ENCODE data around the gene SCOC. TPM values are rescaled to one million over a fixed set of nuclear protein-coding genes. Genes with fewer than 3 reads are reported as not detected.
A peak's percentile ranks its signal among the peaks of the same experiment; 100 is the strongest.
"Not testable (repeated sequence)": the region's sequence is repeated elsewhere in the genome, so short reads cannot be mapped to it uniquely, and the experiment has no call there.

The SCOC gene
- total RNA-seq, 1 donor from 2014 or later: 76.9 TPM

GRCh38 chr4:140358281-140358680, 15.2 kb upstream of the SCOC start:
- no peak for DNase-seq
- no peak for ATAC-seq
- intact Hi-C loops (cut with micrococcal nuclease): no loop called here

- intact Hi-C loops (cut with micrococcal nuclease): loop anchor here (5.0 kb wide), 1 partner anchor 253 kb away; no protein-coding TSS in a partner anchor
- peak; percentile 59 for DNase-seq
- ATAC-seq: peak; percentile 90
Measured at GRCh38 chr4:140359562-140360427, 13.7 kb upstream of the SCOC start.

GRCh38 chr4:140361099-140361498, 12.3 kb upstream of the SCOC start:
- intact Hi-C loops (cut with micrococcal nuclease): loop anchor here (5.0 kb wide), 1 partner anchor 251 kb away; no protein-coding TSS in a partner anchor
- DNase-seq (no peak), ATAC-seq (no peak)

GRCh38 chr4:140363051-140363450, 10.4 kb upstream of the SCOC start:
- ATAC-seq (no peak), DNase-seq (no peak)
- intact Hi-C loops (cut with micrococcal nuclease): loop anchor here (5.0 kb wide), 1 partner anchor 249 kb away; no protein-coding TSS in a partner anchor

GRCh38 chr4:140363558-140363957, 9.9 kb upstream of the SCOC start:
- ATAC-seq: no peak
- DNase-seq: no peak
- intact Hi-C loops (cut with micrococcal nuclease): loop anchor here (5.0 kb wide), 1 partner anchor 249 kb away; no protein-coding TSS in a partner anchor

- intact Hi-C loops (cut with micrococcal nuclease): no loop called here
- DNase-seq: no peak
Measured at GRCh38 chr4:140367738-140368137, 5.7 kb upstream of the SCOC start.

GRCh38 chr4:140368686-140369085, 4.8 kb upstream of the SCOC start:
- intact Hi-C loops (cut with micrococcal nuclease): no loop called here
- DNase-seq (no peak), ATAC-seq (no peak)

More at GRCh38 chr4:140367738-140368137, 5.7 kb upstream of the SCOC start:
- no peak for ATAC-seq

- intact Hi-C loops (cut with micrococcal nuclease): no loop called here
- DNase-seq (no peak), ATAC-seq (peak; percentile 28)
Measured at GRCh38 chr4:140372751-140373327, 607 bp upstream of the SCOC start.

GRCh38 chr4:140374130-140374477, 658 bp downstream of the SCOC start:
- intact Hi-C loops (cut with micrococcal nuclease): no loop called here
- ATAC-seq (peak; percentile 10), DNase-seq (no peak)

- ATAC-seq (peak; percentile 18), DNase-seq (no peak)
- intact Hi-C loops (cut with micrococcal nuclease): no loop called here
Measured at GRCh38 chr4:140382732-140383131, 9.3 kb downstream of the SCOC start.

GRCh38 chr4:140388015-140388414, 14.6 kb downstream of the SCOC start:
- DNase-seq (no peak), ATAC-seq (peak; percentile 73)
- intact Hi-C loops (cut with micrococcal nuclease): no loop called here

- intact Hi-C loops (cut with micrococcal nuclease): no loop called here
- ATAC-seq (no peak), DNase-seq (no peak)
Measured at GRCh38 chr4:140395668-140396067, 22.2 kb downstream of the SCOC start.

- ATAC-seq (no peak), DNase-seq (no peak)
- intact Hi-C loops (cut with micrococcal nuclease): no loop called here
Measured at GRCh38 chr4:140400111-140400510, 26.7 kb downstream of the SCOC start.

- no peak for DNase-seq
- ATAC-seq: no peak
- intact Hi-C loops (cut with micrococcal nuclease): no loop called here
Measured at GRCh38 chr4:140406292-140406691, 32.8 kb downstream of the SCOC start.

- ATAC-seq (no peak), DNase-seq (no peak)
- intact Hi-C loops (cut with micrococcal nuclease): no loop called here
Measured at GRCh38 chr4:140408974-140409373, 35.5 kb downstream of the SCOC start.

GRCh38 chr4:140413130-140413969, 39.9 kb downstream of the SCOC start:
- DNase-seq; ATAC-seq; intact Hi-C loops (cut with micrococcal nuclease): not testable (repeated sequence)

- intact Hi-C loops (cut with micrococcal nuclease): no loop called here
- no peak for DNase-seq
- ATAC-seq: no peak
Measured at GRCh38 chr4:140423106-140423505, 49.7 kb downstream of the SCOC start.

- DNase-seq: peak; percentile 73
- peak; percentile 89 for ATAC-seq
- intact Hi-C loops (cut with micrococcal nuclease): no loop called here
Measured at GRCh38 chr4:140426610-140427105, 53.2 kb downstream of the SCOC start.

GRCh38 chr4:140427106-140427918, 53.9 kb downstream of the SCOC start, which contains the start of gene CLGN:
TSS of gene CLGN (minus strand) at chr4:140427648. CDS start at chr4:140413078, 14,570 bp downstream.
- ATAC-seq (peak; percentile 96), DNase-seq (peak; percentile 89)
- intact Hi-C loops (cut with micrococcal nuclease): no loop called here
